SH-SY5Y (cell line): ENCODE results near the gene PRM1.

Source experiments
- GATA2 ChIP-seq: IDR thresholded peaks from 2 replicates; pipeline ENCODE4 v1.6.1; 2011; ENCODE audit warnings: mild to moderate bottlenecking, low read depth, low read length
- GATA3 ChIP-seq: IDR thresholded peaks from 2 replicates; pipeline ENCODE4 v1.6.1; 2011; ENCODE audit warnings: low read depth, mild to moderate bottlenecking, low read length, moderate library complexity

- TF ChIP-seq GATA2 (no peak), GATA3 (no peak)
Observed at GRCh38 chr16:11306997-11307638, 26.0 kb upstream of the PRM1 start.
